Measurements from ENCODE around the gene ZNF793. TPM values are rescaled to one million over a fixed set of nuclear protein-coding genes. Genes with fewer than 3 reads are reported as not detected.

ZNF793 gene
- total and polyA plus RNA-seq, 10 of the 15 experiments (the other 5 are each of a cell fraction or from before 2014, with no cell fraction given), result 0.10 to 1.1 (median 0.30) TPM

GRCh38 chr19:37507167-37507464 is 377 bp downstream of the ZNF793 start:
- intact Hi-C loops (cut with micrococcal nuclease; ENCODE audit: unreplicated experiment), result no loop called here
- ATAC-seq, result no peak
- peak overlapping the region; percentile 73; the same call in 1 of the 2 replicates for H3K9ac ChIP-seq (ENCODE audit: control insufficient read depth, insufficient read depth, low read length)
- no peak for TF ChIP-seq CBX5 (IDR thresholded peaks at IDR 0.05; ENCODE audit: low read depth)
- TF ChIP-seq ZNF274 (IDR thresholded peaks at IDR 0.05; ENCODE audit: insufficient read depth, insufficient read length), result no peak
- no peak for TF ChIP-seq SUPT20H (IDR thresholded peaks at IDR 0.05; ENCODE audit: borderline replicate concordance, control insufficient read depth, low read depth, low read length)
- no peak for TF ChIP-seq IRF3 (IDR thresholded peaks at IDR 0.05)
- TF ChIP-seq MEF2A (IDR thresholded peaks at IDR 0.05; ENCODE audit: insufficient read depth, low read depth, low read length), result no peak
- no peak for TF ChIP-seq CHD2 (IDR thresholded peaks at IDR 0.05; ENCODE audit: borderline replicate concordance, low read depth, low read length)
- TF ChIP-seq, protein P1, sequence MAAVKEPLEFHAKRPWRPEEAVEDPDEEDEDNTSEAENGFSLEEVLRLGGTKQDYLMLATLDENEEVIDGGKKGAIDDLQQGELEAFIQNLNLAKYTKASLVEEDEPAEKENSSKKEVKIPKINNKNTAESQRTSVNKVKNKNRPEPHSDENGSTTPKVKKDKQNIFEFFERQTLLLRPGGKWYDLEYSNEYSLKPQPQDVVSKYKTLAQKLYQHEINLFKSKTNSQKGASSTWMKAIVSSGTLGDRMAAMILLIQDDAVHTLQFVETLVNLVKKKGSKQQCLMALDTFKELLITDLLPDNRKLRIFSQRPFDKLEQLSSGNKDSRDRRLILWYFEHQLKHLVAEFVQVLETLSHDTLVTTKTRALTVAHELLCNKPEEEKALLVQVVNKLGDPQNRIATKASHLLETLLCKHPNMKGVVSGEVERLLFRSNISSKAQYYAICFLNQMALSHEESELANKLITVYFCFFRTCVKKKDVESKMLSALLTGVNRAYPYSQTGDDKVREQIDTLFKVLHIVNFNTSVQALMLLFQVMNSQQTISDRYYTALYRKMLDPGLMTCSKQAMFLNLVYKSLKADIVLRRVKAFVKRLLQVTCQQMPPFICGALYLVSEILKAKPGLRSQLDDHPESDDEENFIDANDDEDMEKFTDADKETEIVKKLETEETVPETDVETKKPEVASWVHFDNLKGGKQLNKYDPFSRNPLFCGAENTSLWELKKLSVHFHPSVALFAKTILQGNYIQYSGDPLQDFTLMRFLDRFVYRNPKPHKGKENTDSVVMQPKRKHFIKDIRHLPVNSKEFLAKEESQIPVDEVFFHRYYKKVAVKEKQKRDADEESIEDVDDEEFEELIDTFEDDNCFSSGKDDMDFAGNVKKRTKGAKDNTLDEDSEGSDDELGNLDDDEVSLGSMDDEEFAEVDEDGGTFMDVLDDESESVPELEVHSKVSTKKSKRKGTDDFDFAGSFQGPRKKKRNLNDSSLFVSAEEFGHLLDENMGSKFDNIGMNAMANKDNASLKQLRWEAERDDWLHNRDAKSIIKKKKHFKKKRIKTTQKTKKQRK (IDR thresholded peaks at IDR 0.05; ENCODE audit: low read depth, low read length), result no peak
- TF ChIP-seq NR2F1 (conservative IDR thresholded peaks at IDR 0.05), result no peak
- TF ChIP-seq, protein P2, sequence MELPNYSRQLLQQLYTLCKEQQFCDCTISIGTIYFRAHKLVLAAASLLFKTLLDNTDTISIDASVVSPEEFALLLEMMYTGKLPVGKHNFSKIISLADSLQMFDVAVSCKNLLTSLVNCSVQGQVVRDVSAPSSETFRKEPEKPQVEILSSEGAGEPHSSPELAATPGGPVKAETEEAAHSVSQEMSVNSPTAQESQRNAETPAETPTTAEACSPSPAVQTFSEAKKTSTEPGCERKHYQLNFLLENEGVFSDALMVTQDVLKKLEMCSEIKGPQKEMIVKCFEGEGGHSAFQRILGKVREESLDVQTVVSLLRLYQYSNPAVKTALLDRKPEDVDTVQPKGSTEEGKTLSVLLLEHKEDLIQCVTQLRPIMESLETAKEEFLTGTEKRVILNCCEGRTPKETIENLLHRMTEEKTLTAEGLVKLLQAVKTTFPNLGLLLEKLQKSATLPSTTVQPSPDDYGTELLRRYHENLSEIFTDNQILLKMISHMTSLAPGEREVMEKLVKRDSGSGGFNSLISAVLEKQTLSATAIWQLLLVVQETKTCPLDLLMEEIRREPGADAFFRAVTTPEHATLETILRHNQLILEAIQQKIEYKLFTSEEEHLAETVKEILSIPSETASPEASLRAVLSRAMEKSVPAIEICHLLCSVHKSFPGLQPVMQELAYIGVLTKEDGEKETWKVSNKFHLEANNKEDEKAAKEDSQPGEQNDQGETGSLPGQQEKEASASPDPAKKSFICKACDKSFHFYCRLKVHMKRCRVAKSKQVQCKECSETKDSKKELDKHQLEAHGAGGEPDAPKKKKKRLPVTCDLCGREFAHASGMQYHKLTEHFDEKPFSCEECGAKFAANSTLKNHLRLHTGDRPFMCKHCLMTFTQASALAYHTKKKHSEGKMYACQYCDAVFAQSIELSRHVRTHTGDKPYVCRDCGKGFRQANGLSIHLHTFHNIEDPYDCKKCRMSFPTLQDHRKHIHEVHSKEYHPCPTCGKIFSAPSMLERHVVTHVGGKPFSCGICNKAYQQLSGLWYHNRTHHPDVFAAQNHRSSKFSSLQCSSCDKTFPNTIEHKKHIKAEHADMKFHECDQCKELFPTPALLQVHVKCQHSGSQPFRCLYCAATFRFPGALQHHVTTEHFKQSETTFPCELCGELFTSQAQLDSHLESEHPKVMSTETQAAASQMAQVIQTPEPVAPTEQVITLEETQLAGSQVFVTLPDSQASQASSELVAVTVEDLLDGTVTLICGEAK (IDR thresholded peaks at IDR 0.05; ENCODE audit: borderline replicate concordance), result no peak
- no peak for TF ChIP-seq FOXK2 (IDR thresholded peaks at IDR 0.05)
- TF ChIP-seq CEBPB (IDR thresholded peaks at IDR 0.05; ENCODE audit: borderline replicate concordance in 1 of 2, low read depth in 2 of 2, low read length in 2 of 2), result no peak
- no peak for TF ChIP-seq NR2C1 (IDR thresholded peaks at IDR 0.05)
- TF ChIP-seq BACH1 (IDR thresholded peaks at IDR 0.05; ENCODE audit: borderline replicate concordance), result no peak
- TF ChIP-seq CREM (IDR thresholded peaks at IDR 0.05; ENCODE audit: low read depth), result no peak
- no peak for TF ChIP-seq MYB (IDR thresholded peaks at IDR 0.05; ENCODE audit: borderline replicate concordance, low read depth, low read length)

More at GRCh38 chr19:37507167-37507464, 377 bp downstream of the ZNF793 start:
- CTCF ChIA-PET, result no interaction called here
- WGBS (ENCODE audit: insufficient coverage, insufficient replicate concordance, low lambda C conversion rate, missing lambda C conversion rate), result 25% methylated on average over 9 of the region's 9 CpGs
- Histone ChIP-seq H3K4me2 (ENCODE audit: control insufficient read depth, insufficient read depth) (peak overlapping the region; percentile 81), H3K4me3 (peak overlapping the region; percentile 71), H3K9me3 (replicated peaks; ENCODE audit: control insufficient read depth, insufficient read depth, low read length) (peaks cover 13% of the 10 kb centered on the region), H3K79me2 (ENCODE audit: control insufficient read depth, insufficient read depth, low read length) (no peaks in the 10 kb centered on the region), H3K36me3 (ENCODE audit: control insufficient read depth in 2 of 2, insufficient read depth in 2 of 2, low read length in 1 of 2) (no peaks in the 10 kb centered on the region), H3K27ac (ENCODE audit: control insufficient read depth, insufficient read depth) (0 out of 2 replicates have a peak overlapping the region, but pooled peaks have one; percentile 74), H3K4me1 (ENCODE audit: control insufficient read depth, insufficient read depth, low read length) (no peaks in the 10 kb centered on the region), H3K27me3 (replicated peaks in 1 of 2; ENCODE audit: control insufficient read depth in 2 of 2, insufficient read depth in 2 of 2, low read length in 1 of 2) (no peaks in the 10 kb centered on the region), H4K20me1 (ENCODE audit: control insufficient read depth, insufficient read depth) (no peaks in the 10 kb centered on the region), H2AFZ (ENCODE audit: control insufficient read depth, low read depth, low read length) (peak overlapping the region; percentile 92)
- RAD21 ChIA-PET (ENCODE audit: unreplicated experiment), result no interaction called here
- SMC1A ChIA-PET (ENCODE audit: uncharacterized antibody, unreplicated experiment), result no interaction called here
- BruUV-seq (replicated peaks), result no TSS peak
- DNase-seq (ENCODE audit: low read depth, low spot score), result no peak
- no peak for FAIRE-seq
- in situ Hi-C loops (cut with MboI), result no loop called here
- POLR2A ChIA-PET, result no interaction called here
